Fibroblast of pulmonary artery (primary cell): ENCODE results near the gene GALNT11.
"Not testable (repeated sequence)": the region's sequence is repeated elsewhere in the genome, so short reads cannot be mapped to it uniquely, and the experiment has no call there.

Experiments
- DNase-seq: peaks from one replicate; pipeline ENCODE4 v3.0.0-alpha.2; 2010; ENCODE audit warnings: low read depth
- H3K4me3 ChIP-seq: replicated peaks from 2 replicates; pipeline ENCODE4 v1.5.1; 2011; ENCODE audit warnings: low read depth, mild to moderate bottlenecking, control low read depth, low read length, moderate library complexity
- TF ChIP-seq, protein P1 (sequence below): IDR thresholded peaks from 2 replicates; pipeline ENCODE4 v1.5.1; 2011; ENCODE audit warnings: mild to moderate bottlenecking, control low read depth, low read length, inconsistent platforms; ENCODE audit errors: missing control alignments

The GALNT11 gene

DNA sequence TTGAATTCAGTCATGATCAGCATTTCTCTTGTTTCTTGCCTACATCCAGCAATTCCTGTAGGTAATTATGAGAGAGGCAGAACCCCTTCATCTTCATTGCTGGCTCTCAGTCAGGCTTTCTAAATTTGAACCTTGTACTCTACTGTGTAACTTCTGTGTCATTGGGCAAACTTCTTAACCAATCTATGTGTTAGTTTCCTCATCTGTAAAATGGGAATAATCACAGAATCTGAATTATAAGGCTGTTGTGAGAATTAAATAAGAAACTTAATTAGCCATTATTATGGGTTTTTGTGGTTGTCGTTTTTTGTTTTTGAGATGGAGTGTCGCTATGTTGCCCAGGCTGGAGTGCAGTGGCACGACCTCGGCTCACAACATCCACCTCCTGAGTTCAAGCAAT is 11.5 kb upstream of the GALNT11 start:
- DNase-seq = no peak
- no peak overlapping the region for H3K4me3 ChIP-seq

DNA sequence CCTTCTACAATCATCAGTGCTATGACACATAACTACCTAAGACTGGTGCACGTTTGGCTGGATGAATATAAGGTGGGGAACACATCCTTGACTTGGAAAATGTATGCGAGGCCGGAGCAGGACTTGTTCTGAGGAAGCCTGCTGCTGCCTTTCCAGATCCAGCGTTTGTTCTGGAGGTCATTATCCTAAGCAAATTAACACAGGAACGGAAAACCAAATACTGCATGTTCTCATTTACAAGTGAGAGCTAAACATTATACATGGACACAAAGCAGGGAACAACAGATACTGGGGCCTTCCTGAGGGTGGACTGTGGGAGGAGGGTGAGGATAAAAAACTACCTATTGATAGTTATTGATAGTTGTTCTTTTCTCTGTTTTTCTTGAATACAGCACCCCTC is 10.8 kb upstream of the GALNT11 start:
- H3K4me3 ChIP-seq = no peak overlapping the region
- no peak for DNase-seq
- TF ChIP-seq, protein P1, sequence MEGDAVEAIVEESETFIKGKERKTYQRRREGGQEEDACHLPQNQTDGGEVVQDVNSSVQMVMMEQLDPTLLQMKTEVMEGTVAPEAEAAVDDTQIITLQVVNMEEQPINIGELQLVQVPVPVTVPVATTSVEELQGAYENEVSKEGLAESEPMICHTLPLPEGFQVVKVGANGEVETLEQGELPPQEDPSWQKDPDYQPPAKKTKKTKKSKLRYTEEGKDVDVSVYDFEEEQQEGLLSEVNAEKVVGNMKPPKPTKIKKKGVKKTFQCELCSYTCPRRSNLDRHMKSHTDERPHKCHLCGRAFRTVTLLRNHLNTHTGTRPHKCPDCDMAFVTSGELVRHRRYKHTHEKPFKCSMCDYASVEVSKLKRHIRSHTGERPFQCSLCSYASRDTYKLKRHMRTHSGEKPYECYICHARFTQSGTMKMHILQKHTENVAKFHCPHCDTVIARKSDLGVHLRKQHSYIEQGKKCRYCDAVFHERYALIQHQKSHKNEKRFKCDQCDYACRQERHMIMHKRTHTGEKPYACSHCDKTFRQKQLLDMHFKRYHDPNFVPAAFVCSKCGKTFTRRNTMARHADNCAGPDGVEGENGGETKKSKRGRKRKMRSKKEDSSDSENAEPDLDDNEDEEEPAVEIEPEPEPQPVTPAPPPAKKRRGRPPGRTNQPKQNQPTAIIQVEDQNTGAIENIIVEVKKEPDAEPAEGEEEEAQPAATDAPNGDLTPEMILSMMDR = no peak

More for the DNA sequence above, 11.5 kb upstream of the GALNT11 start:
- TF ChIP-seq, protein P1 = no peak

DNA sequence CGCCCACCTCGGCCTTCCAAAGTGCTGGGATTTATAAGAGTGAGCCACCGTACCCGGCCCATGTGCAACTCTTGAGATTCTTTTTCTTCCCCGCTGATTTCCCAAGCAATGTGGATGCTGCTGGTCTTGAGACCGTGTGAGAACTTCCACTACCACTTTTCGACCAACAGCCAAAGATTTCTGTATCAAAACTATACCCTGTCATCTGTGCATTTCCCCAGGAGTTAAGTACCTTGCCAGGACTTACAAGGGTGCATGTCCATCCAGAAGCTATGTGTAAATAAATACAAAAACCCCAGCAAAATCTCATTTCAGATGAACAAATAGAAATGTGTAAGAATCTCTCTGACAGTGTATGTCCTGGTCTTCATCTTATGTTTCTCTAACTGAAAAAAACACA is 9.9 kb upstream of the GALNT11 start:
- TF ChIP-seq, protein P1 = no peak
- DNase-seq = no peak

DNA sequence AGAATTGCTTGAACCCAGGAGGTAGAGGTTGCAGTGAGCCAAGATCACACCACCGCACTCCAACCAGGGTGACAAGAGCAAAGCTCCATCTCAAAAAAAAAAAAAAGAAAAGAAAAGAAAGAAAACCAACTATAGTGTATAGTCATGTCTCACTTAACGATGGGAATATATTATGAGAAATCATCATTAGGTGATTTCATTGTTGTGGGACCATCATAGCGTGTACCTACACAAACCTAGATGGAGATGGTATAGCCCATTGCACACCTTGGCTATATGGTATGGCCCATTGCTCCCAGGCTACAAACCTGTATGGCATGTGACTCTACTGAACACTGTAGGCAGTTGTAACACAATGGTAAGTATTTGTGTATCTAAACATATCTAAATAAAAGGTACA is 8.5 kb upstream of the GALNT11 start:
- no peak overlapping the region for H3K4me3 ChIP-seq
- no peak for DNase-seq
- TF ChIP-seq, protein P1 = no peak

More for the DNA sequence above, 9.9 kb upstream of the GALNT11 start:
- H3K4me3 ChIP-seq = no peak overlapping the region

DNA sequence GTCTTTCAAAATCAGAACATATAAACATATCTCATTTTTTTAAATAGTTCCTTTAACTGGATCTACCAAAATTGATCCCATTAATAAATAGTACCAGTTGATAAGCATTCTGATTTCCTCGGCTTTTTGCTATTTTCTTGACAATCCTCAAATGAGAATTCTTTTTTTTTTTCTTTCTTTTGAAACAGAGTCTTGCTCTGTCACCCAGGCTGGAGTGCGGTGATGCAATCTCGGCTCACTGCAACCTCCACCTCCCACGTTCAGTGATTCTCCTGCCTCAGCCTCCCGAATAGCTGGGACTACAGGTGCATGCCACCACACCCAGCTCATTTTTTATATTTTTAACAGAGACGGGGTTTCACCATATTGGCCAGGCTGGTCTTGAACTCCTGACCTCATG is 7.8 kb upstream of the GALNT11 start:
- DNase-seq, H3K4me3 ChIP-seq: not testable (repeated sequence)

DNA sequence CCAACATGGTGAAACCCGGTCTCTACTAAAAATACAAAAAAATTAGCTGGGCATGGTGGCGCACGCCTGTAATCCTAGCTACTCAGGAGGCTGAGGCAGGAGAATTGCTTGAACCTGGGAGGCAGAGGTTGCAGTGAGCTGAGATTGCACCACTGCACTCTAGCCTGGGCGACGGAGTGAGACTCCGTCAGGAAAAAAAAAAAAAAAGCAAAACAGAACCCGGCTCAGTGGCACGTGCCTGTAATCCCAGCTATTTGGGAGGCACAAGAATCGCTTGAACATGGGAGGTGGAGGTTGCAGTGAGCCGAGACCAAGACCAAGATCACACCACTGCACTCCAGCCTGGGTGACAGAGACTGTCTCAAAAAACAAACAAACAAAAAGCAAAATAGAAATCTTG is 3.7 kb upstream of the GALNT11 start:
- not testable (repeated sequence) for DNase-seq

DNA sequence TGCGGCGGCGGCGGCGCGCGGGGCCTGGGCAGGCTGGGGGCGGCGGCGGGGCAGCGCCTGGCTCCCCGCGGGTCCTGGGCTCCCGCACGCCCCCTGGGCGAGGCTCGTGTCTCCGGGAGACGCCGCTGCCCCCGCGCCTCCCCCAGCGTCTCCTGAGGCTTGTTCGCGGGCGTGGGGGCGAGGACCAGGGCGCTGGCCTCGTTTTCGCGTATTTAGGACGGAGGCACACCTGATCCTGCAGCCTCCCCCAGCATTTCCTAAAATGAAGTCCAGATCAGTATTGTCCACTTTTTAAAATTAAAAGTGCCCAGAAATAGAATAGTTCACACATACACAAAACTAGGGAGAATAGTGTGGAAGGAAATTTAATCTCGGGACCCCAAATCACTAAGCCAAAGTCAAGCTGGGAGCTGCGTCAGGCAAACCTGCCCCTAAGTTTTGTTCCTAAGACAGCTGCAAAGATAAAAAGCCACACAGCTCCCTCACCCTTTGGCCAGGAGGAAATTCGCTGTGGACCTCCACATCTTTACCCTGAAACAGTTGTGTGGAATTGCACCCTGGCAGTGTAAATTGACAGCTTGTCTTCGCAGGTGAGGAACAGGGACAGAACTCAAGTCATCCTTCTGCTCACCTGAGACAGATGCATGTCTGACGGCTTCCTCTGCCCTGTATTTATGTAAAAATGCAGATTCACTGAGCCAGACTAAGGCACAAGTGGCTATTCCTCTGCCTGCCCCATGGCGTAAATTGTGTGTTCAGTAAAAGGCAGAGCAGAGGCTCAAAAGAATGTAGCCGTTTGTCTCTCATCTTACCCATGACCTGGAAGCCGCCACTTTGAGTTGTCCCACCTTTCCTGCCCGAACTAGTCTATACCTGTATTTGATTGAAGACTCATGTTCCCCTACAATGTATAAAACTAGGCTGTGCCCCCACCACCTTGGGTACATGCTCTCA is 740 bp downstream of the GALNT11 start:
- TF ChIP-seq, protein P1 = no peak
- peak overlapping the region; percentile 80 for H3K4me3 ChIP-seq
- no peak for DNase-seq

More for the DNA sequence above, 3.7 kb upstream of the GALNT11 start:
- H3K4me3 ChIP-seq = not testable (repeated sequence)

DNA sequence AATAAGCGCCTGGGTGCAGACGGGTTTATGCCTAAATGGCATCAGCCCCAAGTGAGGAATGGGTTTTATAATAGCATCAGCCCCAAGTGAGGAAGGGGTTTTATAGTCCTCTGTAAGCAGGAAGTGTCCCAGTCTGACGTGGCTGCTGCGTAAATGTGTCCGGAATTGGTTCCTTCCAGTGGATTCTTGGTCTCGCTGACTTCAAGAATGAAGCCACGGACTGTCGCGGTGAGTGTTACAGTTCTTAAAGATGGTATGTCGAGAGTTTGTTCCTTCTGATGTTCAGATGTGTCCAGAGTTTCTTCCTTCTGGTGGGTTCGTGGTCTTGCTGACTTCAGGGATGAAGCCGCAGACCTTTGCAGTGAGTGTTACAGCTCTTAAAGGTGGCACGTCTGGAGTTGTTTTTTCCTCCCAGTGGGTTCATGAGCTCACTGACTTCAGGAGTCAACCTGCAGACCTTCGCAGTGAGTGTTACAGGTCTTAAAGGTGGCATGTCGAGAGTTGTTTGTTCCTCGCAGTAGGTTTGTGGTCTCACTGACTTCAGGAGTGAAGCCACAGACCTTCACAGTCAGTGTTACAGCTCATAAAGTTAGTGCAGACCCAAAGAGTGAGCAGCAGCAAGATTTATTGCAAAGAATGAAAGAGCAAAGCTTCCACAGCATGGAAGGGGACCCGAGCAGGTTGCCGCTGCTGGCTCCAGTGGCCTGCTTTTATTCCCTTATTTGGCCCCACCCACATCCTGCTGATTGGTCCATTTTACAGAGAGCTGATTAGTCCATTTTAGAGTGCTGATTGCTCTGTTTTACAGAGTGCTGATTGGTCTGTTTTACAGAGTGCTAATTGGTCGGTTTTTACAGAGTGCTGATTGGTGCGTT is 2.3 kb downstream of the GALNT11 start:
- H3K4me3 ChIP-seq, DNase-seq: not testable (repeated sequence)
